ENCODE data around the gene PCSK5. TPM values are rescaled to one million over a fixed set of nuclear protein-coding genes. Genes with fewer than 3 reads are reported as not detected.

The PCSK5 gene
- total RNA-seq, 2 experiments from 2014 or later, result 14.4 to 15.2 TPM

- Mint-ChIP-seq H3K27me3 (no peaks in the 10 kb centered on the region), H3K27ac (no peak overlapping the region)
Observed at GRCh38 chr9:75873712-75874111, 16.8 kb upstream of the PCSK5 start.

GRCh38 chr9:75876999-75877640 lies 13.4 kb upstream of the PCSK5 start:
- H3K27me3 Mint-ChIP-seq, result no peaks in the 10 kb centered on the region
- Histone ChIP-seq H3K9me3 (ENCODE audit: control insufficient read depth in 1 of 2, insufficient read depth in 1 of 2, low read length in 2 of 2) (no peaks in the 10 kb centered on the region), H3K27ac (ENCODE audit: low read depth in 1 of 2, low read length in 2 of 2) (no peak overlapping the region), H3K4me3 (ENCODE audit: low read length) (no peak overlapping the region), H3K36me3 (ENCODE audit: insufficient read depth, low read length) (no peaks in the 10 kb centered on the region), H3K4me1 (ENCODE audit: insufficient read depth, low read length) (no peaks in the 10 kb centered on the region), H3K27me3 (ENCODE audit: control insufficient read depth in 1 of 2, insufficient read depth in 2 of 2, low read length in 2 of 2) (no peaks in the 10 kb centered on the region)
- no peak overlapping the region for H3K27ac Mint-ChIP-seq
- TF ChIP-seq CTCF (IDR thresholded peaks at IDR 0.05), result no peak
- no peaks in the 10 kb centered on the region for H3K36me3 Mint-ChIP-seq (ENCODE audit: low read depth)
- intact Hi-C loops (cut with DNase I, micrococcal nuclease), result no loop called here
- H3K9me3 Mint-ChIP-seq, result no peaks in the 10 kb centered on the region
- ChIA-PET POLR2A (no interaction called here), CTCF (interaction anchor here (0.7 kb wide), 1 partner anchor 1014 kb away, joined by 3 read pairs; no protein-coding TSS in a partner anchor)
- no peaks in the 10 kb centered on the region for H3K4me1 Mint-ChIP-seq (ENCODE audit: low read depth)
- ATAC-seq (ENCODE audit: poor library complexity) (no peak), DNase-seq (no peak)
- no peak overlapping the region for H3K4me3 Mint-ChIP-seq

More at GRCh38 chr9:75873712-75874111, 16.8 kb upstream of the PCSK5 start:
- Histone ChIP-seq H3K27ac (ENCODE audit: low read depth in 1 of 2, low read length in 2 of 2) (no peak overlapping the region), H3K4me3 (ENCODE audit: low read length) (no peak overlapping the region), H3K4me1 (ENCODE audit: insufficient read depth, low read length) (no peaks in the 10 kb centered on the region), H3K27me3 (ENCODE audit: control insufficient read depth in 1 of 2, insufficient read depth in 2 of 2, low read length in 2 of 2) (no peaks in the 10 kb centered on the region), H3K36me3 (ENCODE audit: insufficient read depth, low read length) (no peaks in the 10 kb centered on the region), H3K9me3 (ENCODE audit: control insufficient read depth in 1 of 2, insufficient read depth in 1 of 2, low read length in 2 of 2) (no peaks in the 10 kb centered on the region)
- Mint-ChIP-seq H3K36me3 (ENCODE audit: low read depth) (no peaks in the 10 kb centered on the region), H3K9me3 (no peaks in the 10 kb centered on the region), H3K4me1 (ENCODE audit: low read depth) (peaks cover 15% of the 10 kb centered on the region), H3K4me3 (no peak overlapping the region)
- TF ChIP-seq CTCF (IDR thresholded peaks at IDR 0.05), result no peak
- ChIA-PET POLR2A (no interaction called here), CTCF (no interaction called here)
- intact Hi-C loops (cut with DNase I, micrococcal nuclease), result no loop called here
- no peak for ATAC-seq (ENCODE audit: poor library complexity)
- peak in 1 of 14 experiments; percentile 13 for DNase-seq

GRCh38 chr9:75878488-75878860 lies 12.0 kb upstream of the PCSK5 start:
- no peak for TF ChIP-seq CTCF (IDR thresholded peaks at IDR 0.05)
- Mint-ChIP-seq H3K27me3 (no peaks in the 10 kb centered on the region), H3K4me1 (ENCODE audit: low read depth) (no peaks in the 10 kb centered on the region), H3K36me3 (ENCODE audit: low read depth) (no peaks in the 10 kb centered on the region), H3K27ac (no peak overlapping the region), H3K9me3 (no peaks in the 10 kb centered on the region), H3K4me3 (no peak overlapping the region)
- H3K4me3 ChIP-seq (ENCODE audit: low read length), result no peak overlapping the region
- POLR2A ChIA-PET, result no interaction called here
- no peaks in the 10 kb centered on the region for H3K9me3 ChIP-seq (ENCODE audit: control insufficient read depth in 1 of 2, insufficient read depth in 1 of 2, low read length in 2 of 2)
- no peak for ATAC-seq (ENCODE audit: poor library complexity)
- CTCF ChIA-PET, result no interaction called here
- intact Hi-C loops (cut with DNase I, micrococcal nuclease), result no loop called here
- no peak overlapping the region for H3K27ac ChIP-seq (ENCODE audit: low read depth in 1 of 2, low read length in 2 of 2)
- no peaks in the 10 kb centered on the region for H3K36me3 ChIP-seq (ENCODE audit: insufficient read depth, low read length)
- no peaks in the 10 kb centered on the region for H3K4me1 ChIP-seq (ENCODE audit: insufficient read depth, low read length)
- no peaks in the 10 kb centered on the region for H3K27me3 ChIP-seq (ENCODE audit: control insufficient read depth in 1 of 2, insufficient read depth in 2 of 2, low read length in 2 of 2)
- DNase-seq, result no peak

Data from CD4-positive, alpha-beta T cell (primary cell).